BLaER1 (cell line): ENCODE results near the gene ULBP3.
"Not testable (repeated sequence)": the region's sequence is repeated elsewhere in the genome, so short reads cannot be mapped to it uniquely, and the experiment has no call there.

Source experiments
- H3K27ac ChIP-seq: shearing (Covaris generic); formaldehyde crosslinking; 2 replicates; pipeline ENCODE4 v1.8.1; 2022
- H3K27me3 ChIP-seq: shearing (Covaris generic); formaldehyde crosslinking; 2 replicates; pipeline ENCODE4 v1.8.1; 2022
- H3K36me3 ChIP-seq: shearing (Covaris generic); formaldehyde crosslinking; 2 replicates; pipeline ENCODE4 v1.8.1; 2022
- H3K4me1 ChIP-seq: shearing (Covaris generic); formaldehyde crosslinking; 2 replicates; pipeline ENCODE4 v1.8.1; 2022
- H3K4me2 ChIP-seq: shearing (Covaris generic); formaldehyde crosslinking; 2 replicates; pipeline ENCODE4 v1.8.1; 2022
- H3K4me3 ChIP-seq: shearing (Covaris generic); formaldehyde crosslinking; 2 replicates; pipeline ENCODE4 v1.8.1; 2022
- H3K9ac ChIP-seq: shearing (Covaris generic); formaldehyde crosslinking; 2 replicates; pipeline ENCODE4 v1.8.1; 2022
- H3K9me3 ChIP-seq: shearing (Covaris generic); formaldehyde crosslinking; 2 replicates; pipeline ENCODE4 v1.8.1; 2022
- H4K20me1 ChIP-seq: shearing (Covaris generic); formaldehyde crosslinking; 2 replicates; pipeline ENCODE4 v1.8.1; 2022
- Cebpa-rat ChIP-seq: shearing (Covaris generic); IDR thresholded peaks from 2 replicates; pipeline ENCODE4 v1.8.1; 2022

The ULBP3 gene

GRCh38 chr6:150018846-150019580 is 49.9 kb downstream of the ULBP3 start:
- Histone ChIP-seq H3K4me1 (no peaks in the 10 kb centered on the region), H3K9ac (no peak overlapping the region), H4K20me1 (peaks cover 18% of the 10 kb centered on the region; the same call in 1 of the 2 replicates), H3K27me3 (peaks cover 32% of the 10 kb centered on the region), H3K9me3 (no peaks in the 10 kb centered on the region), H3K4me2 (no peak overlapping the region), H3K4me3 (no peak overlapping the region), H3K36me3 (no peaks in the 10 kb centered on the region), H3K27ac (no peak overlapping the region)
- TF ChIP-seq Cebpa-rat, result no peak

GRCh38 chr6:150017186-150017521 is 51.8 kb downstream of the ULBP3 start:
- not testable (repeated sequence) for H3K36me3 ChIP-seq, H3K9ac ChIP-seq, H3K4me3 ChIP-seq, H3K9me3 ChIP-seq, H3K4me1 ChIP-seq, H3K4me2 ChIP-seq, H3K27ac ChIP-seq
- Histone ChIP-seq H4K20me1 (peaks cover 29% of the 10 kb centered on the region; the same call in 1 of the 2 replicates), H3K27me3 (peaks cover 48% of the 10 kb centered on the region)

GRCh38 chr6:150016324-150017185 is 52.4 kb downstream of the ULBP3 start:
- Histone ChIP-seq H3K4me3 (no peak overlapping the region), H3K9ac (no peak overlapping the region), H3K36me3 (no peaks in the 10 kb centered on the region), H3K4me2 (no peak overlapping the region), H3K27ac (no peak overlapping the region), H4K20me1 (peaks cover 29% of the 10 kb centered on the region; the same call in 1 of the 2 replicates), H3K9me3 (no peaks in the 10 kb centered on the region), H3K4me1 (no peaks in the 10 kb centered on the region), H3K27me3 (peaks cover 54% of the 10 kb centered on the region)
- TF ChIP-seq Cebpa-rat, result no peak

- peaks cover 35% of the 10 kb centered on the region; the same call in 1 of the 2 replicates for H4K20me1 ChIP-seq
- H3K27ac ChIP-seq, H3K9ac ChIP-seq, H3K4me1 ChIP-seq, H3K36me3 ChIP-seq, H3K4me3 ChIP-seq, H3K4me2 ChIP-seq, H3K9me3 ChIP-seq: not testable (repeated sequence)
- H3K27me3 ChIP-seq, result peaks cover 65% of the 10 kb centered on the region
Measured at GRCh38 chr6:150015281-150016001, 53.5 kb downstream of the ULBP3 start.

GRCh38 chr6:150014623-150015280 is 54.2 kb downstream of the ULBP3 start:
- not testable (repeated sequence) for H3K36me3 ChIP-seq, H3K4me3 ChIP-seq, H3K27ac ChIP-seq, H3K4me1 ChIP-seq, H3K9me3 ChIP-seq, H3K9ac ChIP-seq, H3K4me2 ChIP-seq
- peaks cover 72% of the 10 kb centered on the region for H3K27me3 ChIP-seq
- peaks cover 41% of the 10 kb centered on the region; the same call in 1 of the 2 replicates for H4K20me1 ChIP-seq

GRCh38 chr6:150013785-150014622 is 54.9 kb downstream of the ULBP3 start:
- H3K4me3 ChIP-seq, H3K36me3 ChIP-seq, H3K27ac ChIP-seq, H3K9ac ChIP-seq, H3K9me3 ChIP-seq, H3K4me1 ChIP-seq, H3K4me2 ChIP-seq: not testable (repeated sequence)
- Histone ChIP-seq H3K27me3 (peaks cover 79% of the 10 kb centered on the region), H4K20me1 (peaks cover 47% of the 10 kb centered on the region; the same call in 1 of the 2 replicates)

- peaks cover 47% of the 10 kb centered on the region; the same call in 1 of the 2 replicates for H4K20me1 ChIP-seq
- H3K4me2 ChIP-seq, H3K9me3 ChIP-seq, H3K36me3 ChIP-seq, H3K4me3 ChIP-seq, H3K4me1 ChIP-seq, H3K27ac ChIP-seq, H3K9ac ChIP-seq: not testable (repeated sequence)
- H3K27me3 ChIP-seq, result peaks cover 88% of the 10 kb centered on the region
Measured at GRCh38 chr6:150012846-150013784, 55.8 kb downstream of the ULBP3 start.
